T47D (cell line): ENCODE data around the gene VAT1.

Experiments
- DNase-seq, 2 experiments: peaks; one replicate each; pipeline versions ENCODE4 v3.0.0 to v3.0.0-alpha.2; 2011 to 2012; ENCODE audit warnings: low read depth in 1 of 2, low spot score in 1 of 2
- JUND ChIP-seq: IDR thresholded peaks from 2 replicates; pipeline ENCODE4 v1.6.1; 2012; ENCODE audit warnings: low read depth
- in situ Hi-C: cut with HindIII; loops from 2 replicates; pipeline ENCODE4 v1.10.0; 2016; ENCODE audit warnings: low sequenced_read_pairs, low pct_unique_long_range_greater_than_20kb

Gene VAT1

DNA sequence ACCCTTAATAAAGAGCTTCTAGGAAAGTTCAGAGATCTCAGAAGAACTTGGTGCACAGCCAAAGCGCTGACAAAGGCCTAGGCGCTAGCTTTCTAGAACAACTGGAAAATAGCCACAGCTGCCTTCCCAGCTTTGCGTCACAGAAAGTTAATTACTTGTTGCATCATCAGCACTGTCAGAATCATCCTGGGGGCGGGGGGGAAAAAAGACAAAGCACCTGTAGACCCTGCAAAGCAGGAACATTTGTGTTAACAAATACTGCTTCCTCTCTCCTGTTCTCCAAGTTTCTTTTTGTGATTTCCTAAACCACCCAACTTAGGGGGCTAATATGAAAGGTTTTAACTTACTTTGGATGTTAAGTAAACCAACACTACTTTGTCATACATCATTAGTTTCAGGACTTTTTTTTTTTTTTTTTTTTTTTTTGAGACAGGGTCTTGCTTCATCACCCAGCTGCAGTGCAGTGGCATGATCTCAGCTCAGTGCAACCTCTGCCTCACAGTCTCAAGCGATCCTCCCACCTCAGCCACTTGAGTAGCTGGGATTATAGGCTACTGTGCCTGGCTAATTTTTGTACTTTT lies 53.1 kb downstream of the VAT1 start:
- DNase-seq, result no peak
- in situ Hi-C loops, result no loop called here
- no peak for TF ChIP-seq JUND

DNA sequence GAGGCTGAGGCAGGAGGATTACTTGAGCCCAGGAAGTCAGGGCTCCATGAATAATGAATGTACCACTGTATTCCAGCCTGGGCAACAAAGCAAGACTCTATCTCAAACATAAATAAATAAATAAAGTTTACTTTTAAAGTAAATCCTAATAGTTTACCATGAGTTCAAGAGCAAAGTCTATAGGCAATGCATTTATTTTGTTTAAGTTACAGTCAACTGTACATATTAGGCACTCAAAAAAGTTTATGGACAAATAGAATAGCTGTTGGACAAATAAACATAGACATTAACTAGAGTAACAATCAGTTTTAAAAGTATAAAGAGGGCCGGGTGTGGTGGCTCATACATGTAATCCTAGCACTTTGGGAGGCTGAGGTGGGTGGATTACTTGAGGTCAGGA lies 54.3 kb downstream of the VAT1 start:
- in situ Hi-C loops, result no loop called here
- DNase-seq, result no peak
- no peak for TF ChIP-seq JUND
